Panc1 (cell line): Measurements from ENCODE around the gene ELP2. TPM values are rescaled to one million over a fixed set of nuclear protein-coding genes. Genes with fewer than 3 reads are reported as not detected.
A peak's percentile ranks its signal among the peaks of the same experiment; 100 is the strongest.

ENCODE experiments used
- ATAC-seq: fragments of 200-7000 bp; cut with Tn5 transposase; 2 replicates; pipeline ENCODE4 v1.9.1; 2020; ENCODE audit warnings: mild to moderate bottlenecking, moderate library complexity
- BruUV-seq: library from RNA; stranded (reverse); fragments of 400-500 nt; replicated peaks from 2 replicates; lab custom pipeline; 2021; lab: Mats Ljungman, UMichigan
- CTCF ChIA-PET: fragments of 300-600 bp; sonication (Branson Sonifier 250); formaldehyde crosslinking; loops from one replicate; lab custom pipeline; 2022; ENCODE audit warnings: antibody characterized with exemption; lab: Charles Lee
- POLR2A ChIA-PET: fragments of 300-600 bp; sonication (Branson Sonifier 250); formaldehyde crosslinking; loops from one replicate; lab custom pipeline; 2022; ENCODE audit warnings: antibody characterized with exemption; lab: Charles Lee
- DNase-seq: peaks from one replicate; pipeline ENCODE4 v3.0.0-alpha.2; 2010; ENCODE audit warnings: low read depth, low spot score
- H3K27ac ChIP-seq: 2 replicates; pipeline ENCODE4 v1.5.1; 2011; ENCODE audit warnings: mild to moderate bottlenecking, low read length, inconsistent platforms
- H3K27me3 ChIP-seq: fragments of 200-500 bp; sonication (Bioruptor generic); 2 replicates; pipeline ENCODE4 v1.6.0; 2014; ENCODE audit warnings: low read length, inconsistent platforms; ENCODE audit not compliant: control insufficient read depth, insufficient read depth
- H3K36me3 ChIP-seq: fragments of 200-500 bp; sonication (Bioruptor generic); 2 replicates; pipeline ENCODE4 v1.5.1; 2014; ENCODE audit warnings: inconsistent platforms, mild to moderate bottlenecking, low read length, moderate library complexity; ENCODE audit not compliant: control insufficient read depth, insufficient read depth
- H3K4me1 ChIP-seq: 2 replicates; pipeline ENCODE4 v1.5.1; 2011; ENCODE audit warnings: inconsistent platforms, mild to moderate bottlenecking, low read length, moderate library complexity; ENCODE audit not compliant: control insufficient read depth, insufficient read depth
- H3K4me3 ChIP-seq, 2 experiments: 2 replicates each; pipeline ENCODE4 v1.5.1; 2011 to 2012; ENCODE audit warnings: low read depth in 2 of 2, low read length in 2 of 2, mild to moderate bottlenecking in 2 of 2, inconsistent platforms in 1 of 2, moderate library complexity in 1 of 2
- H3K9me3 ChIP-seq: fragments of 200-500 bp; sonication (Bioruptor generic); 2 replicates; pipeline ENCODE4 v1.5.1; 2014; ENCODE audit warnings: low read depth, mild to moderate bottlenecking, inconsistent platforms, low read length, moderate library complexity; ENCODE audit not compliant: control insufficient read depth, insufficient read depth
- CTCF ChIP-seq: fragments of 450-650 bp; IDR thresholded peaks from 2 replicates; pipeline ENCODE4 v1.5.1; 2017; ENCODE audit warnings: mild to moderate bottlenecking
- POLR2AphosphoS5 ChIP-seq: IDR thresholded peaks from 2 replicates; pipeline ENCODE4 v1.6.1; 2012; ENCODE audit warnings: mild to moderate bottlenecking, low read depth, low read length, moderate library complexity
- SIN3A ChIP-seq: IDR thresholded peaks from 2 replicates; pipeline ENCODE4 v1.6.1; 2012; ENCODE audit warnings: low read depth, mild to moderate bottlenecking, low read length, moderate library complexity, borderline replicate concordance; ENCODE audit not compliant: insufficient read depth
- TCF7L2 ChIP-seq: IDR thresholded peaks from 2 replicates; pipeline ENCODE4 v1.6.1; 2011; ENCODE audit warnings: mild to moderate bottlenecking, low read depth, low read length, inconsistent platforms
- in situ Hi-C: cut with HindIII; loops from 2 replicates; pipeline ENCODE4 v1.10.0; 2016; ENCODE audit warnings: low sequenced_read_pairs, low pct_unique_long_range_greater_than_20kb
- intact Hi-C: fragments of 100-400 bp; cut with micrococcal nuclease; formaldehyde crosslinking; loops from one replicate; pipeline ENCODE4 v1.10.0; 2022; ENCODE audit not compliant: unreplicated experiment
- total RNA-seq: library from RNA; stranded (reverse); gene quantifications from one replicate; pipeline ENCODE4 v1.2.1, GENCODE V29; 2021; ENCODE audit not compliant: unreplicated experiment
- TF ChIP-seq, protein P1 (sequence below), 2 experiments: IDR thresholded peaks; 2 replicates each; pipeline ENCODE4 v1.6.1; 2011 to 2012; ENCODE audit warnings: low read depth in 2 of 2, control low read depth in 1 of 2, low read length in 1 of 2, mild to moderate bottlenecking in 1 of 2, moderate library complexity in 1 of 2; ENCODE audit not compliant: insufficient read depth in 1 of 2

ELP2 gene
- total RNA-seq, 1 experiment from 2014 or later: 48.8 TPM

DNA sequence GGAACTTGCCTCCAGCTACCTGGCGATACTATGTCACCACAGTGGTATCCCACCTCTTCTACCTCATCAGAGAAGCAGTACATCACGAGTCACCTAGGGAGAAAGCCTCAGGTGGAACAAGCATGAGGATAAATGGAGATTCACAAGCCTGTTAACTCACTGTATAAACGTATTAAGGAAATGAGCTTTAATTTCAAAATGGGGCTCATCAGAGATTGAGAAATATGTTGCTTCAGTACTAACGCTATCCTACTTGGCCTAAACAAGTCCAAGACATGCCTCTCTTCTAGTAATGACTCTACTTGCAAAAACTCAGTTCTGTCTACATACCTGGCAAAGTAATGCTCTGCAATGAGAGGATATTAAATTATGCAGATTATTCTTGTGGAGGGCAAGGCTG, 4.9 kb upstream of the ELP2 start:
- intact Hi-C loops (loop anchor here (5.0 kb wide), 1 partner anchor 108 kb away; no protein-coding TSS in a partner anchor), in situ Hi-C loops (no loop called here)
- Histone ChIP-seq H3K4me1 (no peaks in the 10 kb centered on the region), H3K36me3 (peaks cover 3% of the 10 kb centered on the region), H3K27me3 (no peaks in the 10 kb centered on the region), H3K27ac (no peak overlapping the region), H3K9me3 (no peaks in the 10 kb centered on the region), H3K4me3 (no peak overlapping the region)
- TF ChIP-seq TCF7L2 (no peak), SIN3A (no peak), POLR2AphosphoS5 (no peak), CTCF (no peak)
- TF ChIP-seq, protein P1, sequence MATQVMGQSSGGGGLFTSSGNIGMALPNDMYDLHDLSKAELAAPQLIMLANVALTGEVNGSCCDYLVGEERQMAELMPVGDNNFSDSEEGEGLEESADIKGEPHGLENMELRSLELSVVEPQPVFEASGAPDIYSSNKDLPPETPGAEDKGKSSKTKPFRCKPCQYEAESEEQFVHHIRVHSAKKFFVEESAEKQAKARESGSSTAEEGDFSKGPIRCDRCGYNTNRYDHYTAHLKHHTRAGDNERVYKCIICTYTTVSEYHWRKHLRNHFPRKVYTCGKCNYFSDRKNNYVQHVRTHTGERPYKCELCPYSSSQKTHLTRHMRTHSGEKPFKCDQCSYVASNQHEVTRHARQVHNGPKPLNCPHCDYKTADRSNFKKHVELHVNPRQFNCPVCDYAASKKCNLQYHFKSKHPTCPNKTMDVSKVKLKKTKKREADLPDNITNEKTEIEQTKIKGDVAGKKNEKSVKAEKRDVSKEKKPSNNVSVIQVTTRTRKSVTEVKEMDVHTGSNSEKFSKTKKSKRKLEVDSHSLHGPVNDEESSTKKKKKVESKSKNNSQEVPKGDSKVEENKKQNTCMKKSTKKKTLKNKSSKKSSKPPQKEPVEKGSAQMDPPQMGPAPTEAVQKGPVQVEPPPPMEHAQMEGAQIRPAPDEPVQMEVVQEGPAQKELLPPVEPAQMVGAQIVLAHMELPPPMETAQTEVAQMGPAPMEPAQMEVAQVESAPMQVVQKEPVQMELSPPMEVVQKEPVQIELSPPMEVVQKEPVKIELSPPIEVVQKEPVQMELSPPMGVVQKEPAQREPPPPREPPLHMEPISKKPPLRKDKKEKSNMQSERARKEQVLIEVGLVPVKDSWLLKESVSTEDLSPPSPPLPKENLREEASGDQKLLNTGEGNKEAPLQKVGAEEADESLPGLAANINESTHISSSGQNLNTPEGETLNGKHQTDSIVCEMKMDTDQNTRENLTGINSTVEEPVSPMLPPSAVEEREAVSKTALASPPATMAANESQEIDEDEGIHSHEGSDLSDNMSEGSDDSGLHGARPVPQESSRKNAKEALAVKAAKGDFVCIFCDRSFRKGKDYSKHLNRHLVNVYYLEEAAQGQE (IDR thresholded peaks at IDR 0.05; ENCODE audit: insufficient read depth in 1 of 2, low read depth in 2 of 2, low read length in 1 of 2): no peak
- POLR2A ChIA-PET: no interaction called here
- no TSS peak for BruUV-seq
- DNase-seq: no peak
- no peak for ATAC-seq
- CTCF ChIA-PET: no interaction called here

GRCh38 chr18:36126668-36127067, 3.0 kb upstream of the ELP2 start:
- ChIA-PET POLR2A (no interaction called here), CTCF (no interaction called here)
- ATAC-seq (no peak), DNase-seq (no peak)
- Histone ChIP-seq H3K9me3 (no peaks in the 10 kb centered on the region), H3K4me3 (no peak overlapping the region), H3K27me3 (no peaks in the 10 kb centered on the region), H3K27ac (no peak overlapping the region), H3K36me3 (peaks cover 9% of the 10 kb centered on the region), H3K4me1 (peaks cover 5% of the 10 kb centered on the region)
- TF ChIP-seq TCF7L2 (no peak), CTCF (no peak), POLR2AphosphoS5 (no peak), SIN3A (no peak)
- TF ChIP-seq, protein P1 (IDR thresholded peaks at IDR 0.05; ENCODE audit: insufficient read depth in 1 of 2, low read depth in 2 of 2, low read length in 1 of 2): no peak
- TSS peak; percentile 65 for BruUV-seq
- intact Hi-C loops: loop anchor here (5.0 kb wide), 1 partner anchor 109 kb away; no protein-coding TSS in a partner anchor
- in situ Hi-C loops: no loop called here
